ENCODE data around the gene SLC30A2. TPM values are rescaled to one million over a fixed set of nuclear protein-coding genes. Genes with fewer than 3 reads are reported as not detected.

Gene SLC30A2
- total and polyA plus RNA-seq, 2 of the 13 experiments (the other 11 are each of a cell fraction or from before 2014, with no cell fraction given) = not detected

DNA sequence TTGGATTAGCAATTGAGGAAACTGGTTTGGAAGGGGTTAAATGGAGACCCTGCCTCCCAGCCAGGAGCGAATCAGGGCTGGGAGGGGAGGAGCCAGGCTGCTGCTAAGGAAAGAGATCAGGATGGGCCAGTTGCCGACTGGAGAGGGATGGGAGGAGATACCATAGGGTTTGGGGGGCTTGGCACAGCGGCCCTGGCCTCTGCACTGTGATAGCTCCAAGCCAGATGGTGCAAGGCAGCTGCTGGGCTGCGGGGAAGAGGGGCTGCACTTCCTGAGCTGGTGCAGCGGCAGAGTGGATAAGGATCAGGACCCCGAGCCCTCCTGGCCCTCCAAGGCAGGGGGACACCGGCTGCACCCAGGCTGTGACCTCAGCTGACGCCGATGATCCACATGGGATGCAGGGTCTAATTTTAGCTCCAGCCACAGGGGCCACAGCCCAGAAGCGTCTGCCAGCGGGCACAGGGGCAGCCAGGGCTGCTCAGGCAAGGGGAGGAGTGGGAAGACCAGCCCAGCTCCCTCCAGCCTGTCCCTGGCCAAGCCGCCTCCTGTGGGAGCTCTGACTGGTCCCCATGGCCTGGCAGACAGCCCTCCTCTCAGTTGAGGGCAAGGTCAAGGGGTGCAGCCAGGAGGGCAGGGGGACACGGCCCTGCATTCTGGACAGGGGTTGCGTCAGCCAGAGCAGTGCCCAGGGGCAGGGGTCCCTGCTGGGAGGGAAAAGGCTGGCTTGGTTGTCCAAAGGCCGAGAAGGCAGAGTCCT lies 24.1 kb downstream of the SLC30A2 start, which contains the start of gene EXTL1 (continued):
- TF ChIP-seq, protein P1, sequence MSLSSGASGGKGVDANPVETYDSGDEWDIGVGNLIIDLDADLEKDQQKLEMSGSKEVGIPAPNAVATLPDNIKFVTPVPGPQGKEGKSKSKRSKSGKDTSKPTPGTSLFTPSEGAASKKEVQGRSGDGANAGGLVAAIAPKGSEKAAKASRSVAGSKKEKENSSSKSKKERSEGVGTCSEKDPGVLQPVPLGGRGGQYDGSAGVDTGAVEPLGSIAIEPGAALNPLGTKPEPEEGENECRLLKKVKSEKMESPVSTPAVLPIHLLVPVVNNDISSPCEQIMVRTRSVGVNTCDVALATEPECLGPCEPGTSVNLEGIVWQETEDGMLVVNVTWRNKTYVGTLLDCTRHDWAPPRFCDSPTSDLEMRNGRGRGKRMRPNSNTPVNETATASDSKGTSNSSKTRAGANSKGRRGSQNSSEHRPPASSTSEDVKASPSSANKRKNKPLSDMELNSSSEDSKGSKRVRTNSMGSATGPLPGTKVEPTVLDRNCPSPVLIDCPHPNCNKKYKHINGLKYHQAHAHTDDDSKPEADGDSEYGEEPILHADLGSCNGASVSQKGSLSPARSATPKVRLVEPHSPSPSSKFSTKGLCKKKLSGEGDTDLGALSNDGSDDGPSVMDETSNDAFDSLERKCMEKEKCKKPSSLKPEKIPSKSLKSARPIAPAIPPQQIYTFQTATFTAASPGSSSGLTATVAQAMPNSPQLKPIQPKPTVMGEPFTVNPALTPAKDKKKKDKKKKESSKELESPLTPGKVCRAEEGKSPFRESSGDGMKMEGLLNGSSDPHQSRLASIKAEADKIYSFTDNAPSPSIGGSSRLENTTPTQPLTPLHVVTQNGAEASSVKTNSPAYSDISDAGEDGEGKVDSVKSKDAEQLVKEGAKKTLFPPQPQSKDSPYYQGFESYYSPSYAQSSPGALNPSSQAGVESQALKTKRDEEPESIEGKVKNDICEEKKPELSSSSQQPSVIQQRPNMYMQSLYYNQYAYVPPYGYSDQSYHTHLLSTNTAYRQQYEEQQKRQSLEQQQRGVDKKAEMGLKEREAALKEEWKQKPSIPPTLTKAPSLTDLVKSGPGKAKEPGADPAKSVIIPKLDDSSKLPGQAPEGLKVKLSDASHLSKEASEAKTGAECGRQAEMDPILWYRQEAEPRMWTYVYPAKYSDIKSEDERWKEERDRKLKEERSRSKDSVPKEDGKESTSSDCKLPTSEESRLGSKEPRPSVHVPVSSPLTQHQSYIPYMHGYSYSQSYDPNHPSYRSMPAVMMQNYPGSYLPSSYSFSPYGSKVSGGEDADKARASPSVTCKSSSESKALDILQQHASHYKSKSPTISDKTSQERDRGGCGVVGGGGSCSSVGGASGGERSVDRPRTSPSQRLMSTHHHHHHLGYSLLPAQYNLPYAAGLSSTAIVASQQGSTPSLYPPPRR (CRISPR knock-in tag; IDR thresholded peaks at IDR 0.05; ENCODE audit: borderline replicate concordance) = no peak
- TF ChIP-seq MBD4 (IDR thresholded peaks at IDR 0.05; ENCODE audit: borderline replicate concordance, low read length) (no peak), SOX6 (IDR thresholded peaks at IDR 0.05) (no peak), SOX6 (CRISPR knock-in tag; IDR thresholded peaks at IDR 0.05) (peak; percentile 39; the same call in 1 of the 2 replicates), ZNF746 (CRISPR knock-in tag; IDR thresholded peaks at IDR 0.05) (no peak), POLR2AphosphoS5 (IDR thresholded peaks at IDR 0.05; ENCODE audit: low read depth, low read length) (peak; percentile 70), FOXP1 (IDR thresholded peaks at IDR 0.05) (no peak), FOXP1 (CRISPR knock-in tag; IDR thresholded peaks at IDR 0.05) (no peak), ZNF557 (CRISPR knock-in tag; IDR thresholded peaks at IDR 0.05) (no peak), POLR2G (IDR thresholded peaks at IDR 0.05; ENCODE audit: low read depth, low read length) (peak; percentile 62), ZNF782 (CRISPR knock-in tag; IDR thresholded peaks at IDR 0.05; ENCODE audit: borderline replicate concordance) (no peak), ZNF883 (CRISPR knock-in tag; IDR thresholded peaks at IDR 0.05; ENCODE audit: not compliant biosample characterization) (no peak), ZNF121 (CRISPR knock-in tag; IDR thresholded peaks at IDR 0.05) (no peak), DNMT3B (CRISPR knock-in tag; conservative IDR thresholded peaks at IDR 0.05) (no peak)
- TF ChIP-seq, protein P2, sequence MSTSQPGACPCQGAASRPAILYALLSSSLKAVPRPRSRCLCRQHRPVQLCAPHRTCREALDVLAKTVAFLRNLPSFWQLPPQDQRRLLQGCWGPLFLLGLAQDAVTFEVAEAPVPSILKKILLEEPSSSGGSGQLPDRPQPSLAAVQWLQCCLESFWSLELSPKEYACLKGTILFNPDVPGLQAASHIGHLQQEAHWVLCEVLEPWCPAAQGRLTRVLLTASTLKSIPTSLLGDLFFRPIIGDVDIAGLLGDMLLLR (CRISPR knock-in tag; IDR thresholded peaks at IDR 0.05) = peak; percentile 23; the same call in 1 of the 2 replicates
- TF ChIP-seq, protein P3, sequence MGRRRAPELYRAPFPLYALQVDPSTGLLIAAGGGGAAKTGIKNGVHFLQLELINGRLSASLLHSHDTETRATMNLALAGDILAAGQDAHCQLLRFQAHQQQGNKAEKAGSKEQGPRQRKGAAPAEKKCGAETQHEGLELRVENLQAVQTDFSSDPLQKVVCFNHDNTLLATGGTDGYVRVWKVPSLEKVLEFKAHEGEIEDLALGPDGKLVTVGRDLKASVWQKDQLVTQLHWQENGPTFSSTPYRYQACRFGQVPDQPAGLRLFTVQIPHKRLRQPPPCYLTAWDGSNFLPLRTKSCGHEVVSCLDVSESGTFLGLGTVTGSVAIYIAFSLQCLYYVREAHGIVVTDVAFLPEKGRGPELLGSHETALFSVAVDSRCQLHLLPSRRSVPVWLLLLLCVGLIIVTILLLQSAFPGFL (CRISPR knock-in tag; IDR thresholded peaks at IDR 0.05) = no peak
- TF ChIP-seq, protein P4, sequence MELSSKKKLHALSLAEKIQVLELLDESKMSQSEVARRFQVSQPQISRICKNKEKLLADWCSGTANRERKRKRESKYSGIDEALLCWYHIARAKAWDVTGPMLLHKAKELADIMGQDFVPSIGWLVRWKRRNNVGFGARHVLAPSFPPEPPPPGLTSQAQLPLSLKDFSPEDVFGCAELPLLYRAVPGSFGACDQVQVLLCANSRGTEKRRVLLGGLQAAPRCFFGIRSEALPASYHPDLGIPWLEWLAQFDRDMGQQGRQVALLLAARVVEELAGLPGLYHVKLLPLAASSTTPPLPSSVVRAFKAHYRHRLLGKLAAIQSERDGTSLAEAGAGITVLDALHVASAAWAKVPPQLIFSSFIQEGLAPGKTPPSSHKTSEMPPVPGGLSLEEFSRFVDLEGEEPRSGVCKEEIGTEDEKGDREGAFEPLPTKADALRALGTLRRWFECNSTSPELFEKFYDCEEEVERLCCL (CRISPR knock-in tag; IDR thresholded peaks at IDR 0.05; ENCODE audit: borderline replicate concordance) = no peak
